ENCODE results near the gene SPATA2.
A peak's percentile ranks its signal among the peaks of the same experiment; 100 is the strongest.

Gene SPATA2

DNA sequence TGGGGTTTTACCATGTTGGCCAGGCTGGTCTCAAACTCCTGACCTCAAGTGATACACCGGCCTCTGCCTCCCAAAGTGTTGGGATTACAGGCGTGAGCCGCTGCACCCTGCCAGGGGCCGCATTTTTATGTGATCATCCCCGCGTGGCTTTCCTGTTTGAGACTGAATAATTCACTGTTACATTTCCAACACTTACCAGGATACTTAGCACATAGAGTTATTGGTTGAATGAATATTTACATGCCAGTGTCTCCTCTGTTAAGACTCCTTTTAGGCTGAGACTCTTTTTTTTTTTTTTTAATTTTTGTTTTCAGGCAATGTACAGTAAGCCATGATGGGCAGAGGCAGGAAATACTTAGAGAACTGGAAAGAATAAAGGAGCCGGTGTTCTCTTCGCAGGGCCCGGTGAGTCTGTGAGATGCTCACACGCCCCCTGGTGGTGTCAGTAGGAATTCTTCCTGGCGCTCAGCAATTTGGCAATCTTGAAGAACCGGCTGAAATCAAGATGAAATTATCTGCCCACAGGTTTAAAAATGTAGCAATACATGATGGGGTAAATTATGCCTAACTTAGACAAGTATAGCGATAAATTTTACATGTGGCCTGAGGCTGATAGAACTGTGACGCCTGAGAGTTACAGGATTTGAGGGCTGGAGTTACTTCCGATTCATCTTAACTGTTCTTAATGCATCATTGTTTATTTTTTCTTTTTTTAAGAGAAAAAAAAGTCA is 13.2 kb upstream of the SPATA2 start:
- DNase-seq, result peak; percentile 64

DNA sequence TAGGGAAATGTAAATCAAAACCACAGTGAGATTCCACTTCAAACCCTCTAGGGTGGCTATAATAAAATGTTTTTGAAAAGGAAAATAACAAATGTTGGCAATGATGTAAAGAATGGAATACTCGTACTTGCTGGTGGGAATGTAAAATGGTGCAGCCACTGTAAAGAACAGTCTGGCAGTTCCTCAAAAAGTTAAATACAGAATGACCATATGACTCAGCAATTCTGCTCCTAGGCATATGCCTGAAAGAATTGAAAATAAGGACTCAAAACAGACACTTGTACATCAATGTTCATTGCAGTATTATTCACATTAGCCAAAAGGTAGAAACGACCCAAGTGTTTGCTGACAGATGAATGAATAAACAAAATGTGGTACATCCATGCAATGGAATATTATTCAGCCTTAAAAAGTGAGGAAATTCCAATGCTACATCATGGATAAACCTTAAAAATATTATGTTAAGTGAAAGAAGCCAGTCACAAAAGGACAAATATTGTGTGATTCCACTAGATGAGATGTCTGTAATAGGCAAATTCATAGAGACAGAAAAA is 10.6 kb upstream of the SPATA2 start:
- no peak for DNase-seq

DNA sequence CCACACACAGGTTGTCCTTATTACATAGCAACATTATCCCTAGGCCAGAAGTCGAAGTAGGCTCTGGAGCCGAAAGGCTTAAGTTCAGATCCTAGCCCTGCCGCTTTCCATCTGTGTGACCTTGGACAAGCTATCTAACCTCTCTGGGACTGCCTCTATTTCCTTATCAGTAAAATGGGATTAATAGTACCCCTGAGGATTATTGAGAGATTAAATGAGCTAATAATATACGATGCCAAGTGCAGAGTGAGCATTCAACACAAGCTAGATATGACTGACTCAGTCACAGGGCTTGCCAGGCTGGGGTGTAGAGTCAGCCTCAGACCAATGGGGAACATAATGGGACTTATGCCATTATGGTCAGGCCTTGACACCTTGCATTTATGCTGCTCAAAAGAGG is 8.9 kb upstream of the SPATA2 start:
- no peak for DNase-seq

DNA sequence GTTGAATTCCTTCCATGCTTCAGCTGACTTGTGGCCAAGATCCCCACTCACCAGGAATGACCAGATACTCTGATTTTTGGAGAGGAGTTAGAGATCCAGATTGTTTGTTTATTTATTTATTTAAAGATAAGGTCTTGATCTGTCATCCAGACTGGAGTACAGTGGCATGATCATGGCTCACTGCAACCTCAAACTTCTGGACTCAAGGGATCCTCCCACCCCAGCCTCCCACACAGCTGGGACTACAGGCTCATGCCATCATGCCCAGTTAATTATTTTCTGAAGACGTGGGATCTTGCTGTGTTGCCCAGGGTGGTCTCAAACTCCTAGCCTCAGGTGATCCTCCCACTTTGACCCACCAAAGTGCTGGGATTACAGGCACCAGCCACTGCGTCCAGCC is 4.1 kb upstream of the SPATA2 start:
- DNase-seq, result no peak

DNA sequence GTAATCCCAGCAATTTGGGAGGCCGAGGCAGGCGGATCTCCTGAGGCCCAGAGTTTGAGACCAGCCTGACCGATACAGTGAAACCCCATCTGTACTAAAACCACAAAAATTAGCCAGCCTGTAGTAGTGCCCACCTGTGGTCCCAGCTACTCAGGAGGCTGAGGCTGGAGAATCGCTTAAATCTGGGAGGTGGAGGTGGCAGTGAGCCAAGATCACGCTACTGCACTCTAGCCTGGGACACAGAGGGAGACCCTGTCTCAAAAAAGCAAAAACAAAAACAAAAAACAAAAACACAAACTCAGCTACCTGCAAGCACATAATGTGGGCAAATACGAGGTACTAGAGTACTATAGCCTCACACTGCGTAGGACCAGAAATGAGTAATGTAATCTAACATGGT is 3.7 kb upstream of the SPATA2 start:
- no peak for DNase-seq

DNA sequence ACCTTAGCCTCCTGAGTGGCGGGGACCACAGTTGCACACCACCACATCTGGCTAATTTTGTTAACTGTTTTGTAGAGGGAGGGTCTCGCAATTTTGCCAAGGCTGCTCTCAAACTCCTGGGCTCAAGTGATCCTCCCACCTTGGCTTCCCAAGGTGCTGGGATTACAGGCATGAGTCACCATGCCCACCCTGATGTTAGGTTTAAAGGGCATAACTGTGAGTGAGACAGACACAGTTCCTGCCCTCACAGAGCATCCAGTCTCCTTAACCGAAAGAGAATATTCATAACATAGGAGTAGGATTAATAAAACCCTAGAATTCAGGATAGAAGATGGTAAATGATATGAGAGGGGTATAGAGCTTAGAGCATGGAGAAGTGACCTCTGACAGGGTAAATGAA is 3.1 kb upstream of the SPATA2 start:
- DNase-seq, result no peak

DNA sequence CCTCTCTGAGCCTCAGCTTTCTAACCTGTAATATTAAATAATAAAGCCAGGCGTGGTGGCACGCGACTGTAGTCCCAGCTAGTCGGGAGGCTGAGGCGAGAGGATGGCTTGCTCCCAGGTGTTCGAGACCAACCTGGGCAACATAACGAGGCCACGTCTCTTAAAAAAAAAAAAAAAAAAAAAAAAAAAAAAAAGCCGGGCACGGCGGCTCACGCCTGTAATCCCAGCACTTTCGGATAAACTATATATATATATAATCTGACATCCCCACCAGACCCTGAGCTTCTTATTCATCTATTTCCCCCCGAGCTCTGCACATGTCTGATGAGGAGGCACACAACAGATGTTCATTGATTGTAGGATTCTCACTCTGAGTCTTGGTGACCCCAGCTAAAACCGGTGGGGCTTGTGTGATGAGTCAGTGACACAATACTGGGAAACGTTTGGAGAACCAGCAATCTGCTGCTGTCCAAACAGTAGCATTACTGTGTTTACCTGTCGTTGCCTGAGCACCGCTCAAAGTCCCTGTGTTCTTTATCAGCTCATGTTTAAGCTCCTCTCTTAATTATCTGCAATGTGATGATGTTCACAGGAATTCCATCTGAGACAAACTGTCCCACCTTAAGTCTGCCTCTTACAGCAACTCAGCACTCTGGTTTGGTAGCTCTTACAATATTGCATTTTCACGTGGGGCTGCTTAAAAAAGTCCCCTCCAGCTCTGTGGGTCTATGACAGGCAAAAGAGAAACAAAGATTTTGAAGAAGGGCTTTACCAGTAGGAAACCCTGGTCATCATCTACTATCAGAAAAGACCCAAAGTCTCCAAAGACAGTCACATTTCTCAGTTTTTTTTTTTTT is 1.0 kb upstream of the SPATA2 start:
- DNase-seq, result no peak

DNA sequence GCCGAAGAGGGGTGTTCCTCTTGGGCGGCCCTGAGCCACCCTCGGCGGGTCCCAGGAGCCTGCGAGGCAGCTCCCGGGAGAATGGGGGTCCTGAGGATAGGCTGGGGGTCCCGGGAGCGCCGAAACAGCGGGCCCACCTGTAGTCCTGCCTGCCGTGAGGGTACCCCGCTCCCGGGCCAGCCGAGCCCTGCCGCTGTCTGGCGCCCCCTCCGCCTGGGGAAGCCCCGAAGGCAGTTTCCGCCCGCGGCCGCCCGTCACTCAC is 280 bp downstream of the SPATA2 start:
- DNase-seq, result no peak

DNA sequence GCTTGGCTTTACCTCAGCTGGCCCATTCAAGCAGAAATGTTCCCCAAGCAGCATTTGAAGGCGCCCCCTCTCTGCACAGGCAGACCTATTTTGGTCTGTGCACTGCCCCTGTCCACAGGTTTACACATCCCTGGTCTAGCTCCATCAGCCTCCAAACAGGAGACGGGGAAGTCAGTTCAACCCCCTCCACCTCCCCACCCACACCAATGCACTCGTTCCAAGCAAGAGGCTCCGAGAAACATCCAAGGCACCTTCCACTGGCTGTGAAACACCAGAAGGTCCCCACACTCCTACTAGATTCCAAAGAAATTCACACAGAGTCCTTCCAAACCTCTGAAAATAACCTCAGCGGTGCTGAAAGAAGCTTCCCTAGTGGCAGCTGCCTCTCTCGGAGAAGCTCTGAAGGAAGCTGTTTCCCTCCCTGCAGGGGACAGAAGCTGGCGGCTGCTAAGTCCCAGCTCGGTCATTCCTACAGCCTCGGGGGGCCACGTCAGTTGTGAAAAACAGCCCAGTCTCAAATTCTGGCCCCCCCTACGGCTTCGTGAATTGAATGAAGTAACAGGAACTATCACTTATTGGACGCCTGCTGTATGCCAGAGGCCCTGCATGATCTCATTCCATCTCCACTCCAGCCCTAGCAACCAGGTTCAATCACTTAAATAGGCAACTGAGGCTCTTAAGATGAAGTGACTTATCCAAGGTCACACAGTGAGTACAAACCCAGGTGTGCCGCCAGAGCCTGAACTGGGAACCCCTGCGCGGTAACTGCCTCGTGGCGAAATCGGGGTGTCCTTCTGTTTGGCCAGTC is 815 bp downstream of the SPATA2 start:
- DNase-seq, result no peak

DNA sequence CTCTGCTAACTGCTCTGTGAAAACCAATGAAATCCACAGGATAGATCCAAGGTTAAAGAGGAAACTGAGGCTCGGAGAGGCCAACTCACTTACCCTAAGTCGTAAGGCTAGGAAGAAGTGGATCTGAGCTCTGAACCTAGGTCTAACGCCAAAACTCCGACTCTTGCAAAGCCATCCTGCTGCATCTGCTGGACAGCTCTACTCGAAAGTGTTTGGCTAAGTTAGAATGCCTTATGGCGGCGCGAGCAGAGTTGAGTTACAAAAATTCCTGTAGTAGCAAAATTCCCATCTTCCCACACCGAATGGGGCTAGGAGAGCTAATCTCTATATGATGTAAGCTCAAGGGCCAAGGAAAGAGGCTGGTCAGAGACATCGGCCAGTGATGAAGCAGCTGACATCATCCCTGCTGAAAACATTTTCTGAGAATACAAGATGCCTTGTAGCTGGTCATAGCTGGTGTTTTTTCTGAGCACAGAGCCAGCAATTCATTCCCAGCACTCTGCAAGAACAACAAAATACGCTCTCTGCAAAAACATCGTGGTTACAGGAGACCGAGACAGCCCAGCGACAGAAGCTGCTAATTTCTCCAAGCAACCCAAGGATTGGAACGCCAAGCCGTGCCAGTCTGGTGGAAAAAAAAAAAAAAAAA is 1.8 kb downstream of the SPATA2 start:
- no peak for DNase-seq

DNA sequence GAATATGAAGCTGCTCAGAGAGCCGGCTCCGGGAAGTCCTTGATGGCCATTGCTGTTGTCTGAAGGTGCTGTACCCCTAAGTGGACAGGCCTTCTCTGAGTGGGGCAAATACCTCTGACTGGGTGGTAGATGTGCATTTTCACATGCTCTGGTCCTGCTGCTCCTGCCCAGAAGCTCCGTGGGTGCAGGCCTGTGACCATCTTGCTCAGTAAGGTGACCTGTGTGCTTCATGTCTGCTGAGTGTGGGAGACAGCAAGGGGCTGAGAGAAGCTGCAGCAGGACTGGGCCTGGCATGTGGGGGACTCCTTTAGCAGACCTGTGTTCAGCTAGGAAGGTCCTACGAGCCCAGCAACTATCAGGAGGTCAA is 5.0 kb downstream of the SPATA2 start:
- no peak for DNase-seq

DNA sequence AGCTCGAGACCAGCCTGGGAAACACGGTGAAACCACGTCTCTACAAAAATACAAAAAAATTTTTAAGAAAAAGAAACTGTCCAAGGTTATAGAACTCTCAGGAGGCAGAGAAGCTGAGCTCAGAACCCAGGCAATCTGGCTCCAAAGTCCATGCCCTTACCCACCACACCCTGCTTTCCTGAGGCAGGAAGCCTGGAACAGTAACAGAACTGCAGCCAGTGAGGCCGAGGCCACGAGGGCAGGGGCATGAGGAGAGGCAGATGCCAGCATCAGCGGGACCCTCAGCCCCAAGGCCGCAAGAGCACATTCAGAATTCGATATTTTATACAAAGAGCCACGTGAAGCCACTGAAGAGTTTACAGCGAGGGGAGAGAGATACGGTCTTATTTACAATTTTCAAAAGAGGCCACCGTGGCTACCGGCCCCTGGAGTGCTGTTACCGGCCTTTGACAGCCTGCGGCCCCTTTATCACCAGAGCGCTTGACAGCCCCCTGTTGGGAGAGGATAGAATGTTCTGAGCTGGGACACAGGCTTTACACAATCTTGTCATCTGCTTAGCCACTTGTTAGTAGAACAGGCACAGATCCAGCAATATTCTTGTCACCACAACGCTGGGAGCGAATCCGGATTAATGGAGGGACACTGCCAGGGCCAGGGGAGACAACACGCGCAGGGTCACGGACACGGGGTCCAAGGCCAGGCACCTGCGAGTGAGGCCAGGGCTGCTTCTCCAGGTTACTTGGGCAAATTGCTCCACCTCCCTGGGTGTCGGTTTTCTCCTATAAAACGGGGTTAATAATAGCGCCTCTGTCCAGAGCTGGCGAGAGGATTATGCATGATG is 5.6 kb downstream of the SPATA2 start:
- no peak for DNase-seq

DNA sequence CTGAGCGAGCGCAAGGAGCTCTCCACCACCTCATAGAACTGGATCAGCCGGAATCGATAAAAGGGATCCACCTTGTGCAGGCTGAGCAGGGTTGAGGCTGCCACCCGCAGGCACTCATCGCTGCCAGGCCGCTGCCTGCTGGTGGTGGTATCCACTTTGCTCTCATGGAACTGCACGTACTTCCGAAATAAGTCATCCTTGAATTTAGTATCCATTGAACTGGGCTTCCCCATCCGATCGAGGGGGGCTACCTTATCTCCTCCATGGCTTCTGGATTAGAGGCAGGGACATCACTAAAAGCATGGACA is 7.1 kb downstream of the SPATA2 start:
- DNase-seq, result no peak

DNA sequence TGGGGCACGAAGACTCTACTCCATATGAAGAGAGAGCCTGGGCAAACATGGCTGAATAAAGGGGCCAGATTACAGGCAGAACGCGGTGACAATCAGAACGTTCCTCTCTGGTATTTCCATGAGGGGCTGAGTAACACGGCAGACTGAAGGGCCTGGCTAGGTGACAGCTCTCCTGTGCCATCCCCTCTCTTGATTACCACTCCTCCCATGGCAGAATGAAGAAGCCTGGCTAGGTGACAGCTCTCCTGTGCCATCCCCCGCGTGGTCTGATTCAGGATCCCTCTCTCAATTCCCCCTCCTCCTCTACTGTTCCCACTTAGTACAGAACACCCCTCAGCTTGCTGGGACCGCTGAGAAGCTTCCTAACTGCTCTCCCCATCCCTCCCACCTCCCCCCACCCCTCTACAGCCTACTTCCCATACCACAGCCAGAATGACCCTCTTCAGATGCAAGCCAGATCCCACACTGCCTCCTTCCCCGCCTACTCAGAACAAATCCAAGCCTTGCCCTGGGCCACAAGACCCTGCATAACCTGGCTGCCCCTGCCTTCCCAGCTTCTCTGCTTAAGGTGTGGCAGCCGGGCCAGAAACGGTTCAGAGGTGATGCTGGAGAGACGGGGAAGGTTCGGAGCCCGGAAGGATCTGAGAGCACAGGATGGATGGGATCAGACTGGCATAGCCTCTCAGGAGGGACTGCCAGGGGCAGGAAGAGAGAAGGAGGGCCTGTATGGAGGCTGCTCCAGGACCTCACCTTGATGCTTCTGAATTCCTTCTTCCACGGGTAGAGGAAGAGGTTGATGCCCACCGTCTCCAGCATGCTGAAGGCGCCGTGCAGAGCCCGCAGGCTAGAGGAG is 7.7 kb downstream of the SPATA2 start:
- no peak for DNase-seq

DNA sequence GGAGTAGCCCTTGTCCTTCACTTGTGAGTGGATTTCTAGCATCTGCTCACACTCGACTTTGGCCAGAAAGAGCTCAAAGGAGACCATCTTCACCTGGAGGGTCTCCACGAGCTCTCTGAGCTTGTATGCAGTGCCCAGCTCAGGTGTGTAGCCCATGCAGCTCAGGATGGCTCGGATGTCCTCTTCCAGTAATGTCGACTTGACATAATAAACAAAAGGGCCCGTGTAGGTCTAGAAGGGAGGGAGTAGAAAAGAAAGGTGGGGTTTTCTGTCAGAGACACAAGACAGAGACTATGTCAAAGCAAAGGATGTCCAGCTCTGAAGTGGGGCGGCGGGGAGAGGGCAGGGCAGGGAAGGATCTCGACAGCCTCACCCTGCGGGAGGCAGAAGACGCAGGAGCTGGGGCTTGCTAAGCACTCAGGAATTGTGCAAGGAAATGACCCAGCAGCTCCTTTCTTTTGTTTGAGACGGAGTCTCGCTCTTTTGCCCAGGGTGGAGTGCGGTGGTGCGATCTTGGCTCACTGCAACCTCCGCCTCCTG is 8.6 kb downstream of the SPATA2 start:
- no peak for DNase-seq

DNA sequence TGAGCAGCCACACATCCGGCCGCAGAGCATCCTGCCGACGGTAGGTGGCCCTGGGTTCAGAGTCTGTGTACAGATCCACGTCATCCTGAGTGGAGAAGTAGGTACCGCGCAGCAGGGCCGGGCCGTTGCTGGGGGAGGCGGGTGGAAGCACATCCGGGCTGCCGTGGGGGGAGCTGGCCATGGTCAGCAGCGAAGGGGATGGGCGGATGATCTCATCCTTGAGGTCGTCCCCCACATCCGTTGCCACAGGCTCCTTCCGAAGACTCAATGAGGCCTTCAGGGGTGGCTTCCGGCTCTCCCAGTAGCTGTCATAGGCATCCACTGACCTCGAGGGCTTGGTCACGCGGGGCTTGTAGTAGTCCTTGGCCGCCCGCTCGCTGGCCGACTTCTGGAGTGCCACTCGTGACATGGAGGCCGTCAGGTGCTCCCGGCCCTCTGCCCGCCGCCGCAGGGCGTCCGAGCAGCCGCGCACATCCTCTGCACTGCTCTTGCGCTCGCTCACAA is 9.2 kb downstream of the SPATA2 start:
- DNase-seq, result no peak

DNA sequence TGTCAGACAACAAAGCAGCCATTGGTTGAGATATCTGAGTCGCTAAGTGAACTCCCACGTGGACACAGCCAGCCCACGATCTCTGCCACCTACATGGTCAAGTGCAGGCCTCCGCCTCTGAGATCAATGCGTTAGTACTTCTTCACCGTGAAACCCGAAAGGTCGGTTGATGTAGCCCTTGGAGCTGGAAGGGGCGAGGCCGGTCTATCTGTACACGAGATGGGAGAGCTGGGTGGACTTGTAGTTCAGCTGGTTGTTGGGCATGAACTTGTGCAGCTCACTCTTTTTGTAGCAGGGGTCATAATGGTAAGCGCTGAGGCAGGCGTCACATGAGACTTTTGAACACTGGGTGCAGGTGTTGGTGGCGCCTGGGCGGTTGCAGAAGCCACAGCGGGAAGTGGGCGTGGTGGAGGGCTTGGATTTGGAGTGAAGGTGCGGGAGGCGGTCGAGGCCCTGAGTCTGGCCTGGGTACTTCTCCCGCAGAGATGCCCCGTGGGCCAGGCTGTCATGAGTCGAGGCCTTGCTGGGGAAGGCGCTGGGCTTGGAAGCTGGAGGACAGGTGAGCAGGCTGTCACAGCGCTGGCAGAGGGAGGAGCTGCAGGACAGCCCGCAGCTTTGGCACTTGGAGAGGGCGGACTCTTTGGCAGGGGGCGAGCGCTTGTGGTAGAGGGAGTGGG is 9.8 kb downstream of the SPATA2 start:
- no peak for DNase-seq

DNA sequence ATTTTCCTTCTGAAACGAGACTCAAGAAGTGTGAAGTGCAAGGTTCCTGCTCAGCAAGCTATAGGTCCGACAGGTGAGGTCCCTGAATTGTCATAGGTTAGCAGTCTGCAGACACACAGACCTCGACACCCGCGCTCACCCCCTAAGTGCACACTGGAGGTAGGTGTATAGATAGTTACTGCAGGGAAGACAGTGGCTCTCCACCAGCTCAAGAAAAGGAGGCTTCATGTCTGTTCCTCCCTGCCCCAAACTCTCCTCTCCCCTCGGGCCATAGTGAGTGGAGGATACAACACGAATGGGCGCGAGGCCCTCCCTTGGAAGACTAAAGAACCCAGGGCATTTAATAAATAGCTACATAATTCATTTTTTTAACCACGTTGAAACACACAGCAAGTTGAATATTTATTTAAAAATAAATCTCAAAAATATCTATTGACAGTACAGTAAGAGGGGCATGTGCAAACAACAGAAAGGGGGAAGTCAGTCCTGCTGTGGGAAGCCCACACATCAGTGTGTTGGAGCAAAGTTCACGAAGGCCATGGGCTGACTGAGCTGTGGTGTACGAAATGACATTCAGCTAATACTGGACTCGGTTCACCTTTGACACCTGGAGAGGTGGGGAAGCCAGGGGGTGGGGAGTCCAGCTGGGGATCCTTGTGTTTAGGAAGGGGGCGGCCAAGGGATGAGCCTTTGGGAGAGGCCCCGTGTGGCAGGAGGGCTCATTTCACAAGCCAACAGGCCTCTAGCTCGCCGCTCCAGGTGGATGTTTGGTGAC is 10.7 kb downstream of the SPATA2 start:
- no peak for DNase-seq

DNA sequence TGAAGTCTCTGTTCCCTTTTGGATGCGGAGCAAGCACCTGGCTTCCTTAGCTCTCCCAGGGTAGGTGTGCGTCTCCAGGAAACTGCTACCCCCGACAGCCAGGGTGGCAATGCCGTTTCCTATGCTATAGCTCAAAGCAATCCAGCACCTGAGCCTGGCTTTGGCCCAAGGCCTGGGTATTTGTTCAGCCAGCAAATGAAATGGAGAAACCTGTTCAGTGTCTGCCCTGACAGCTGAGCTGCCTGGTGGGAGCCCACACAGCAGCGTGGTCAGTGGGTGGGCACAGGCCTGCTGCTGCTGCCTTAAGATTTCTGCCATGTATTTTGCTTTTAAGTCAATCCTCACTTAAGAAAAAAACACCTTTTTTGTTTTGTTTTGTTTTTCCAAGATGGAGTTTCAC is 13.7 kb downstream of the SPATA2 start:
- DNase-seq, result no peak

Data from activated effector memory CD4-positive, alpha-beta T cell treated with Interleukin-2 at 50 U/mL for 16 hours (primary cell).